Upper lobe of right lung (tissue), 1 donor: Measurements from ENCODE around the gene TEX11. TPM values are rescaled to one million over a fixed set of nuclear protein-coding genes. Genes with fewer than 3 reads are reported as not detected.
"Not testable (repeated sequence)": the region's sequence is repeated elsewhere in the genome, so short reads cannot be mapped to it uniquely, and the experiment has no call there.

ENCODE experiments used
- ATAC-seq: fragments of 200-7000 bp; cut with Tn5 transposase; one replicate; pipeline ENCODE4 v1.9.1; 2020; ENCODE audit warnings: mild to moderate bottlenecking, moderate library complexity
- DNase-seq: peaks from one replicate; pipeline ENCODE4 v3.0.0-alpha.2; 2020
- H3K27ac ChIP-seq: fragments of 200-600 bp; one replicate; pipeline ENCODE4 v1.8.0; 2022
- H3K27me3 ChIP-seq: fragments of 200-600 bp; one replicate; pipeline ENCODE4 v1.8.0; 2022; ENCODE audit warnings: mild to moderate bottlenecking
- H3K36me3 ChIP-seq: fragments of 200-600 bp; one replicate; pipeline ENCODE4 v1.8.0; 2022
- H3K4me1 ChIP-seq: fragments of 200-600 bp; one replicate; pipeline ENCODE4 v1.8.0; 2022
- H3K4me3 ChIP-seq: fragments of 200-600 bp; one replicate; pipeline ENCODE4 v1.8.0; 2022; ENCODE audit warnings: mild to moderate bottlenecking
- H3K9me3 ChIP-seq: fragments of 200-600 bp; one replicate; pipeline ENCODE4 v1.8.0; 2022
- CTCF ChIP-seq: fragments of 200-600 bp; IDR thresholded peaks from one replicate; pipeline ENCODE4 v1.8.0; 2022; ENCODE audit warnings: antibody characterized with exemption
- intact Hi-C: fragments of 100-400 bp; cut with DNase I; formaldehyde crosslinking; loops from one replicate; pipeline ENCODE4 v1.11.0; 2022
- total RNA-seq: library from RNA; stranded (reverse); fragmentation: NEBNext Ultra II Directional; extraction: Animal tissue kit (Norgen Biotek cat#: 25700); gene quantifications from one replicate; pipeline ENCODE4 v1.2.1, GENCODE V29; 2021
- donor health status: DM: no; HTN: yes; CAD: no; lungs with severe emphysema.

Gene TEX11
- total RNA-seq, 1 donor from 2014 or later: not detected

- intact Hi-C loops: no loop called here
- Histone ChIP-seq H3K4me3 (no peak overlapping the region), H3K27me3 (no peaks in the 10 kb centered on the region), H3K4me1 (no peaks in the 10 kb centered on the region), H3K9me3 (no peaks in the 10 kb centered on the region), H3K36me3 (no peaks in the 10 kb centered on the region), H3K27ac (no peak overlapping the region)
- TF ChIP-seq CTCF: no peak
- DNase-seq: no peak
- ATAC-seq: no peak
Measured at GRCh38 chrX:70834589-70834988, 73.9 kb downstream of the TEX11 start.

- H3K9me3 ChIP-seq: no peaks in the 10 kb centered on the region
- no peak for DNase-seq
- H3K27me3 ChIP-seq: no peaks in the 10 kb centered on the region
- TF ChIP-seq CTCF: no peak
- intact Hi-C loops: no loop called here
- no peak for ATAC-seq
- H3K4me1 ChIP-seq: no peaks in the 10 kb centered on the region
- no peak overlapping the region for H3K27ac ChIP-seq
- no peaks in the 10 kb centered on the region for H3K36me3 ChIP-seq
- H3K4me3 ChIP-seq: no peak overlapping the region
Measured at GRCh38 chrX:70826715-70827114, 81.8 kb downstream of the TEX11 start.

- ATAC-seq: no peak
- no peak overlapping the region for H3K4me3 ChIP-seq
- DNase-seq: no peak
- H3K9me3 ChIP-seq: no peaks in the 10 kb centered on the region
- intact Hi-C loops: no loop called here
- H3K27me3 ChIP-seq: no peaks in the 10 kb centered on the region
- no peaks in the 10 kb centered on the region for H3K36me3 ChIP-seq
- TF ChIP-seq CTCF: no peak
- no peaks in the 10 kb centered on the region for H3K4me1 ChIP-seq
- H3K27ac ChIP-seq: no peak overlapping the region
Measured at GRCh38 chrX:70825366-70825765, 83.1 kb downstream of the TEX11 start.

- no peaks in the 10 kb centered on the region for H3K9me3 ChIP-seq
- ATAC-seq (no peak), DNase-seq (no peak)
- H3K4me3 ChIP-seq: no peak overlapping the region
- H3K27ac ChIP-seq: no peak overlapping the region
- no peaks in the 10 kb centered on the region for H3K27me3 ChIP-seq
- H3K36me3 ChIP-seq: no peaks in the 10 kb centered on the region
- intact Hi-C loops: no loop called here
- H3K4me1 ChIP-seq: no peaks in the 10 kb centered on the region
- TF ChIP-seq CTCF: no peak
Measured at GRCh38 chrX:70808942-70809940, 99.3 kb downstream of the TEX11 start.

- ATAC-seq (no peak), DNase-seq (no peak)
- no peaks in the 10 kb centered on the region for H3K27me3 ChIP-seq
- H3K27ac ChIP-seq: no peak overlapping the region
- no peaks in the 10 kb centered on the region for H3K36me3 ChIP-seq
- H3K9me3 ChIP-seq: no peaks in the 10 kb centered on the region
- no peak overlapping the region for H3K4me3 ChIP-seq
- no peaks in the 10 kb centered on the region for H3K4me1 ChIP-seq
- intact Hi-C loops: no loop called here
- no peak for TF ChIP-seq CTCF
Measured at GRCh38 chrX:70806081-70806480, 102.4 kb downstream of the TEX11 start.

GRCh38 chrX:70796742-70797141 lies 111.8 kb downstream of the TEX11 start:
- H3K36me3 ChIP-seq, DNase-seq, intact Hi-C loops, ATAC-seq, H3K27ac ChIP-seq, H3K9me3 ChIP-seq, H3K27me3 ChIP-seq, H3K4me1 ChIP-seq, H3K4me3 ChIP-seq: not testable (repeated sequence)
